GM12878 (cell line): ENCODE data around the gene PACSIN3. TPM values are rescaled to one million over a fixed set of nuclear protein-coding genes. Genes with fewer than 3 reads are reported as not detected.

ENCODE experiments used
- ATAC-seq: fragments of 200-7000 bp; cut with Tn5 transposase; 3 replicates; pipeline ENCODE4 v1.9.1; 2020; ENCODE audit warnings: mild to moderate bottlenecking, moderate library complexity
- BruUV-seq: library from RNA; stranded (reverse); fragments of 400-500 nt; replicated peaks from 2 replicates; lab custom pipeline; 2021; lab: Mats Ljungman, UMichigan
- CTCF ChIA-PET: fragments of 300-600 bp; sonication (Branson Sonifier 250); formaldehyde crosslinking; extraction: SDS; loops from one replicate; lab custom pipeline; 2021; ENCODE audit warnings: inconsistent platforms; lab: Yijun Ruan, JAX
- POLR2A ChIA-PET: fragments of 350-600 bp; formaldehyde crosslinking; extraction: SDS; loops from one replicate; lab custom pipeline; 2021; ENCODE audit warnings: inconsistent platforms; lab: Charles Lee
- RAD21 ChIA-PET: fragments of 300-600 bp; sonication (Branson Sonifier 250); formaldehyde crosslinking; loops from one replicate; lab custom pipeline; 2023; ENCODE audit warnings: antibody characterized with exemption; ENCODE audit not compliant: unreplicated experiment; lab: Charles Lee
- SMC1A ChIA-PET: fragments of 300-600 bp; sonication (Branson Sonifier 250); formaldehyde crosslinking; loops from one replicate; lab custom pipeline; 2023; ENCODE audit not compliant: unreplicated experiment, uncharacterized antibody; lab: Charles Lee
- DNase-seq: peaks from one replicate; pipeline ENCODE4 v3.0.0-alpha.2; 2011; ENCODE audit warnings: low read depth, low spot score
- FAIRE-seq: peaks from 3 replicates; lab custom pipeline; 2011; peaks lifted over from hg19 to GRCh38; lab: Jason Lieb, UNC
- H2AFZ ChIP-seq: 2 replicates; pipeline ENCODE4 v1.6.0; 2011; ENCODE audit warnings: low read depth, low read length, control low read depth; ENCODE audit not compliant: control insufficient read depth
- H3K27ac ChIP-seq: 2 replicates; pipeline ENCODE4 v1.5.1; 2011; ENCODE audit warnings: control low read depth; ENCODE audit not compliant: control insufficient read depth, insufficient read depth
- H3K27me3 ChIP-seq, 2 experiments: replicated peaks in 1 of 2; 2 replicates each; pipeline versions ENCODE4 v1.6.0 to v1.6.1; 2011; ENCODE audit warnings: low read length in 1 of 2; ENCODE audit not compliant: control insufficient read depth in 2 of 2, insufficient read depth in 2 of 2
- H3K36me3 ChIP-seq, 2 experiments: 2 replicates each; pipeline ENCODE4 v1.5.1; 2011; ENCODE audit warnings: low read length in 1 of 2; ENCODE audit not compliant: control insufficient read depth in 2 of 2, insufficient read depth in 2 of 2
- H3K4me1 ChIP-seq: 2 replicates; pipeline ENCODE4 v1.6.1; 2011; ENCODE audit warnings: mild to moderate bottlenecking, low read length, moderate library complexity, mixed read lengths; ENCODE audit not compliant: control insufficient read depth, insufficient read depth
- H3K4me2 ChIP-seq: 2 replicates; pipeline ENCODE4 v1.6.0; 2011; ENCODE audit warnings: control low read depth; ENCODE audit not compliant: control insufficient read depth, insufficient read depth
- H3K4me3 ChIP-seq: fragments of 200-600 bp; sonication (generic); 2 replicates; pipeline ENCODE4 v1.5.1; 2016
- H3K79me2 ChIP-seq: 2 replicates; pipeline ENCODE4 v1.6.0; 2011; ENCODE audit warnings: low read length; ENCODE audit not compliant: control insufficient read depth, insufficient read depth
- H3K9ac ChIP-seq: 2 replicates; pipeline ENCODE4 v1.8.0; 2011; ENCODE audit warnings: low read length, control low read depth, mixed read lengths; ENCODE audit not compliant: control insufficient read depth, insufficient read depth
- H3K9me3 ChIP-seq: replicated peaks from 3 replicates; pipeline ENCODE4 v1.5.1; 2011; ENCODE audit warnings: mild to moderate bottlenecking, low read length; ENCODE audit not compliant: control insufficient read depth, insufficient read depth
- H4K20me1 ChIP-seq: 2 replicates; pipeline ENCODE4 v1.6.0; 2011; ENCODE audit not compliant: control insufficient read depth, insufficient read depth
- BCL3 ChIP-seq: IDR thresholded peaks from 2 replicates; pipeline ENCODE4 v1.6.1; 2011; ENCODE audit warnings: borderline replicate concordance, low read depth, mild to moderate bottlenecking, moderate library complexity, low read length; ENCODE audit not compliant: insufficient read depth, poor library complexity, severe bottlenecking
- CBFB ChIP-seq: IDR thresholded peaks from 2 replicates; pipeline ENCODE4 v1.6.1; 2016; ENCODE audit warnings: antibody characterized with exemption, low read depth
- EP300 ChIP-seq, 2 experiments: fragments of 150-350 bp in 1 of 2; IDR thresholded peaks; 2 replicates each; pipeline ENCODE4 v1.6.1; 2011 to 2012; ENCODE audit warnings: low read depth in 2 of 2, low read length in 2 of 2, borderline replicate concordance in 1 of 2, improper control_type of control experiment in 1 of 2, inconsistent platforms in 1 of 2; ENCODE audit not compliant: control insufficient read depth in 1 of 2
- FOXK2 ChIP-seq: fragments of 450-650 bp; IDR thresholded peaks from 2 replicates; pipeline ENCODE4 v1.6.1; 2017; ENCODE audit warnings: mild to moderate bottlenecking, moderate library complexity
- KLF5 ChIP-seq: fragments of 450-650 bp; IDR thresholded peaks from 2 replicates; pipeline ENCODE4 v1.6.1; 2014; ENCODE audit warnings: mild to moderate bottlenecking; ENCODE audit not compliant: partially characterized antibody
- NFYB ChIP-seq: IDR thresholded peaks from 2 replicates; pipeline ENCODE4 v1.6.1; 2011; ENCODE audit warnings: low read depth, mild to moderate bottlenecking, low read length, improper control_type of control experiment, moderate library complexity; ENCODE audit not compliant: insufficient read depth
- PAX5 ChIP-seq: IDR thresholded peaks from 2 replicates; pipeline ENCODE4 v1.6.1; 2011; ENCODE audit warnings: low read depth, low read length, borderline replicate concordance
- RAD51 ChIP-seq: fragments of 450-650 bp; IDR thresholded peaks from 2 replicates; pipeline ENCODE4 v1.6.1; 2016; ENCODE audit warnings: moderate library complexity, mild to moderate bottlenecking, inconsistent platforms
- SUZ12 ChIP-seq: fragments of 200-600 bp; sonication (generic); IDR thresholded peaks from one replicate; pipeline ENCODE4 v1.6.1; 2018; ENCODE audit warnings: antibody characterized with exemption, mild to moderate bottlenecking; ENCODE audit not compliant: unreplicated experiment
- YBX1 ChIP-seq: fragments of 450-650 bp; IDR thresholded peaks from 2 replicates; pipeline ENCODE4 v1.6.1; 2016; ENCODE audit warnings: antibody characterized with exemption
- ZBTB4 ChIP-seq: fragments of 450-650 bp; formaldehyde crosslinking; IDR thresholded peaks from 2 replicates; pipeline ENCODE4 v1.4.0; 2022; ENCODE audit warnings: mild to moderate bottlenecking, moderate library complexity
- ZNF274 ChIP-seq: IDR thresholded peaks from one replicate; pipeline ENCODE4 v1.8.0; 2011; ENCODE audit not compliant: insufficient read length, insufficient read depth
- ZSCAN29 ChIP-seq: fragments of 450-650 bp; IDR thresholded peaks from 2 replicates; pipeline ENCODE4 v1.6.1; 2017; ENCODE audit warnings: mild to moderate bottlenecking, moderate library complexity
- WGBS: methylation state at CpG from one replicate; pipeline ENCODE4 v1.1.6; 2016; ENCODE audit warnings: low lambda C conversion rate; ENCODE audit not compliant: insufficient replicate concordance, insufficient coverage; ENCODE audit errors: missing lambda C conversion rate; 5-methylcytosine and 5-hydroxymethylcytosine counted together
- in situ Hi-C: fragments of 300-500 bp; cut with MboI; formaldehyde crosslinking; loops from 9 replicates; pipeline ENCODE4 v1.14.3; 2018; ENCODE audit warnings: mixed read lengths
- intact Hi-C: fragments of 100-400 bp; cut with micrococcal nuclease; formaldehyde crosslinking; loops from one replicate; pipeline ENCODE4 v1.14.2; 2022; ENCODE audit not compliant: unreplicated experiment
- polyA plus RNA-seq, 11 experiments: library from polyadenylated mRNA; depleted of rRNA in 4 of 11; unstranded in 6 of 11; stranded (reverse) in 5 of 11; fragments of >200 nt; fragmentation: Nextera tagmentation in 4 of 11; fragmentation: Illumina TruSeq in 1 of 11; extraction: Ambion mirVana in 4 of 11; extraction: Trizol in 1 of 11; gene quantifications; 1 replicate in 1 of 11; 2 replicates in 10 of 11; pipeline versions ENCODE4 v1.2.1 to v1.2.3, GENCODE V29; 2011 to 2016; ENCODE audit warnings: inconsistent platforms in 2 of 11, missing spikeins in 2 of 11, low read depth in 1 of 11
- total RNA-seq, 4 experiments: library from RNA; depleted of rRNA in 3 of 4; stranded (reverse); fragments of >200 nt in 3 of 4; fragmentation: Illumina TruSeq in 1 of 4; extraction: Trizol in 1 of 4; gene quantifications; 2 replicates each; pipeline versions ENCODE4 v1.2.1 to v1.2.3, GENCODE V29; 2013 to 2021
- TF ChIP-seq, protein P1 (sequence below): IDR thresholded peaks from 2 replicates; pipeline ENCODE4 v1.6.1; 2011; ENCODE audit warnings: low read depth, mild to moderate bottlenecking, low read length, moderate library complexity, borderline replicate concordance; ENCODE audit errors: extremely low read depth

Gene PACSIN3
- total and polyA plus RNA-seq, 10 of the 15 experiments (the other 5 are each of a cell fraction or from before 2014, with no cell fraction given), result 0.05 to 0.82 (median 0.22) TPM; not detected in 1

DNA sequence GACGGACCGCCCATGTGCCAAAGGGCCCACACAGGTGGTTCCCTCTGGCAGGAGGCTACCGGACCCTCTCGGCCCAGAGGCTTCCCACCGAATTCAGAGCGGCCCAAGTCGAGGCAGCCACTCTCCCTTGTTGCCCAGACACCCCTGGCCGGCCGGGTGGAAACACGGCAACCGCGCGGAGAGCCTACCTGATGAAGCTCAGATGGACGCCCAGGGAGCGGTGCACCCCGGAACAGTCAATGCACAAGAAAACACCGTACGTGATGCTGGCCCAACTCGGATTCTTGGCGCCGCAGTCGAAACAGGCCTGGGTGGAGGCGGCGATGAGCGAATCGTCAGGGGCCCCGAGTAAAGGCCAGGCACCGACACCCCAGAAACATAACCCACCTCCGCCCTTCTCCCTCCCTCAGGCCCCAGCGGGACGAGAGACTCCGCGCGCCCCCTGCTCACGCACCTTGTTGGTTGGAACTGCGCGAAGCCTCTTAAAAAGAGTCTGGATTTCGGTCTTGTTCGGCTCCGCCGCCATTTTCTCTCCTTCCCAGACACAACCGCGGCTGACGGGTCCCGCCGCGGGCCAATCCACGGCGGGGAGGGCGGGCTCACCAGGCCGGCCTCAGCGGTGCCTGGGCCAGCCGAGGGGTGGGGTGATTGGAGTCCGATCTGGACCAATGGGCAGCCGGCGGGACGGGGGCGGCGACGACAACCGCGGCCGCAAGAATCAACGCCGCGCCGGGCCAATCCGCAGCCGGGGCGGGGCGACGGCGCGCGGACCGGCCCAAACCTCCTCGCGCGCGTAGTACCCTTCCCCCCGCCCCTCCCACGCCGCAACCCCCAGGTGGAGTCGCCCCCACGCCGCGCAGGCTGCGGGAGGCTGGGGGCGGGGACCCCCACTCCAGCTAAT is 9.7 kb downstream of the PACSIN3 start, which contains the start of gene ARFGAP2:
TSS of gene ARFGAP2 (minus strand) at position 552 of the 901 bp plus-strand sequence. CDS start at position 526, 26 bp downstream.
- intact Hi-C loops, result loop anchor here (1.0 to 10.0 kb wide), 9 partner anchors 38 to 668 kb away; partner anchors contain the start of genes ACP2, DDB2, NUP160 and PSMC3
- H2AFZ ChIP-seq, result peak within 1 kb of the TSS; percentile 94
- ATAC-seq (peak; percentile 97), DNase-seq (peak; percentile 73), FAIRE-seq (peak; percentile 96)
- ChIA-PET RAD21 (interaction anchor here (1.4 to 3.7 kb wide), 3 partner anchors 38 to 676 kb away, joined by 3 to 29 read pairs (median 3); partner anchors contain the start of gene DDB2), CTCF (interaction anchor here (0.7 to 6.6 kb wide), 9 partner anchors 11 to 678 kb away, joined by 3 to 88 read pairs (median 9); partner anchors contain the start of genes ACP2, PACSIN3 and SLC39A13), POLR2A (interaction anchor here (0.6 to 1.7 kb wide), 3 partner anchors 38 to 173 kb away, joined by 3 to 6 read pairs (median 4); partner anchors contain the start of gene DDB2), SMC1A (interaction anchor here (1.0 to 5.1 kb wide), 4 partner anchors 39 to 167 kb away, joined by 3 to 35 read pairs (median 4); partner anchors contain the start of gene DDB2)
- no peaks in the 10 kb centered on the region for H3K9me3 ChIP-seq
- no peaks in the 10 kb centered on the region; the same call in 1 of the 2 replicates for H4K20me1 ChIP-seq
- H3K4me1 ChIP-seq, result peaks cover 14% of the 10 kb centered on the region
- peak within 1 kb of the TSS; percentile 93 for H3K4me3 ChIP-seq
- H3K27ac ChIP-seq, result peak within 1 kb of the TSS; percentile 90
- H3K79me2 ChIP-seq, result peaks cover 32% of the 10 kb centered on the region
- H3K36me3 ChIP-seq, result peaks cover 6 to 13% of the 10 kb centered on the region in 2 experiments; a peak in 3 of 4 replicates
- peak within 1 kb of the TSS; percentile 93 for H3K4me2 ChIP-seq
- in situ Hi-C loops, result loop anchor here (5.0 kb wide), 1 partner anchor 246 kb away; no protein-coding TSS in a partner anchor
- peak within 1 kb of the TSS; percentile 96 for H3K9ac ChIP-seq
- no peaks in the 10 kb centered on the region for H3K27me3 ChIP-seq
- WGBS, result under 1% methylated on average over 79 of the region's 89 CpGs
- BruUV-seq, result TSS peak; percentile 73
- TF ChIP-seq, protein P1, sequence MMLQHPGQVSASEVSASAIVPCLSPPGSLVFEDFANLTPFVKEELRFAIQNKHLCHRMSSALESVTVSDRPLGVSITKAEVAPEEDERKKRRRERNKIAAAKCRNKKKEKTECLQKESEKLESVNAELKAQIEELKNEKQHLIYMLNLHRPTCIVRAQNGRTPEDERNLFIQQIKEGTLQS, result no peak
- TF ChIP-seq ZBTB4 (CRISPR knock-in tag) (no peak), NFYB (peak; percentile 95), PAX5 (peak; percentile 24; the same call in 1 of the 2 replicates), KLF5 (no peak), ZSCAN29 (no peak), CBFB (0 out of 2 replicates have a peak, but pooled peaks have one; percentile 24), RAD51 (no peak), FOXK2 (0 out of 2 replicates have a peak, but pooled peaks have one; percentile 25), SUZ12 (no peak), ZNF274 (no peak), BCL3 (no peak), YBX1 (no peak), EP300 (IDR thresholded peaks at IDR 0.05; ENCODE audit: borderline replicate concordance in 1 of 2, control insufficient read depth in 1 of 2, low read depth in 2 of 2, low read length in 2 of 2) (0 out of 4 replicates have a peak, but pooled peaks of 1 of the 2 experiments have one; percentile 4)
